ENCODE results near the gene MT1E. TPM values are rescaled to one million over a fixed set of nuclear protein-coding genes. Genes with fewer than 3 reads are reported as not detected.

The MT1E gene
- total RNA-seq, 2 experiments from 2014 or later, result 22.1 to 23.3 TPM

DNA sequence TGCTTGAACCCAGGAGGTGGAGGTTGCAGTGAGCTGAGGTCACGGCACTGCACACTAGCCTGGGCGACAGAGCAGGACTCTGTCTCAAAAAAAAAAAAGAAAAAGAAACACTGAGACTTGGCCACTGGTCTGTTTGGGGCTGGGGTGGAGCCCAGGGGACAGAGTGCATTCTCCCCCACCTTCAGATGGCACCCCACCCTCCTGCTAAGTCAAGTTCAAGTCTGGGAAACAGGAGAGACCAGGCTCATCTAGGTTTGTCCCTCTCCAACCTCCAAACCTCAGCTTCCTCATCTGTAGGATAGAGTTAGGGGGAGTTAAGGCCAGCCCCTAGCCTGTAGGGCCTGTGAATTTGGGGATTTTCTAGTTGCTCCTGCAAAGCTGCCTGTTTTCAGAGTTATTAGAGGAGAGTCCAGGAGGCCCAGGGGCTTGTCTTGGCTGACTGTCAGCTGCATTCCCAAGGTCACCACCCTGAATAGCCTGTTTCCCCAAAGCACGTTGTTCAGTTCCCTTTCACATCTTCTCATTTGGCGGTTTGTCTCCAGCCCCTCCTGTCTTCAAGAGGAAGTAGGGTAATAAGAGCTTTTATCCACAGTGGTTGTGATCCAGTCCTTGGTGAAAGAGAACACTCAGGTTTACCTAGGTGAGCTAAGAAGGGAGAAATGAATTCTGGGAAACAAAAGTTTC is 34.1 kb upstream of the MT1E start:
- Mint-ChIP-seq H3K27me3 (peaks cover 12% of the 10 kb centered on the region), H3K27ac (no peak overlapping the region), H3K4me3 (no peak overlapping the region), H3K9me3 (no peaks in the 10 kb centered on the region), H3K36me3 (ENCODE audit: low read depth) (no peaks in the 10 kb centered on the region), H3K4me1 (ENCODE audit: low read depth) (peaks cover 9% of the 10 kb centered on the region)
- intact Hi-C loops (cut with micrococcal nuclease), result loop anchor here (5.0 kb wide), 1 partner anchor 101 kb away; no protein-coding TSS in a partner anchor
- ATAC-seq, result no peak
- DNase-seq, result no peak
- ChIA-PET CTCF (interaction anchor here (1.0 to 2.0 kb wide), 8 partner anchors 8 to 373 kb away, joined by 3 to 17 read pairs (median 3); no protein-coding TSS in a partner anchor), POLR2A (interaction anchor here (0.7 to 1.1 kb wide), 2 partner anchors 45 to 381 kb away, joined by 3 read pairs; no protein-coding TSS in a partner anchor)
- TF ChIP-seq, protein P1, sequence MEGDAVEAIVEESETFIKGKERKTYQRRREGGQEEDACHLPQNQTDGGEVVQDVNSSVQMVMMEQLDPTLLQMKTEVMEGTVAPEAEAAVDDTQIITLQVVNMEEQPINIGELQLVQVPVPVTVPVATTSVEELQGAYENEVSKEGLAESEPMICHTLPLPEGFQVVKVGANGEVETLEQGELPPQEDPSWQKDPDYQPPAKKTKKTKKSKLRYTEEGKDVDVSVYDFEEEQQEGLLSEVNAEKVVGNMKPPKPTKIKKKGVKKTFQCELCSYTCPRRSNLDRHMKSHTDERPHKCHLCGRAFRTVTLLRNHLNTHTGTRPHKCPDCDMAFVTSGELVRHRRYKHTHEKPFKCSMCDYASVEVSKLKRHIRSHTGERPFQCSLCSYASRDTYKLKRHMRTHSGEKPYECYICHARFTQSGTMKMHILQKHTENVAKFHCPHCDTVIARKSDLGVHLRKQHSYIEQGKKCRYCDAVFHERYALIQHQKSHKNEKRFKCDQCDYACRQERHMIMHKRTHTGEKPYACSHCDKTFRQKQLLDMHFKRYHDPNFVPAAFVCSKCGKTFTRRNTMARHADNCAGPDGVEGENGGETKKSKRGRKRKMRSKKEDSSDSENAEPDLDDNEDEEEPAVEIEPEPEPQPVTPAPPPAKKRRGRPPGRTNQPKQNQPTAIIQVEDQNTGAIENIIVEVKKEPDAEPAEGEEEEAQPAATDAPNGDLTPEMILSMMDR (IDR thresholded peaks at IDR 0.05), result no peak

DNA sequence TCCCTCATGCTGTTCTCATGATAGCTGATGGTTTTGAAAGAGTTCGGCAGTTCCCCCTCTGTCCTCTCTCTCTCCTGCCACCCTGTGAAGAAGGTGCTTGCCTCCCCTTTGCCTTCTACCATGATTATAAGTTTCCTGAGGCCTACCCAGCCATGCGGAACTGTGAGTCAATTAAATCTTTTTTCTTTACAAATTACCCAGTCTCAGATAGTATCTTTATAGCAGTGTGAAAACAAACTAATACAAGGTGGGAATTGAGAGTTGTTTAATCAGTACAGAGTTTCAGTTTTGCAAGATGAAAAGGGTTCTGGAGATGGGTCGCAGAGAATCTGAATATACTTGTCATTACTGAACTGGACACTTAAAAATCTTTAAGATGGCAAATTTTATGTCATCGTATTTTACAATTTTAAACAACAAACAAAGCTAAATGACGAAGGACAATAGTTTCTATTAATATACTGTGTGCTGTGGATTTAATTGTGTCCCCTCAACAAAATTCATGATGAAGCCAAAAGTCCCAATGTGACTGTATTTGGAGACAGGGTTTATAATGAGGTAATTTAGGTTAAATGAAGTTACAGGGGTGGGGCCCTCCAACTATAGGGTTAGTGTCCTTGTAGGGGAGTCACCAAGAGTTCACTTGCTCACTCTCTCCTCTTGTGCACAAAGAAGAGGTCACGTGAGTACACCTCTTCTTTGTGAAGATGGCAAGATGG is 31.8 kb upstream of the MT1E start:
- TF ChIP-seq, protein P1 (IDR thresholded peaks at IDR 0.05), result no peak
- no peak overlapping the region for H3K4me3 Mint-ChIP-seq
- H3K4me1 Mint-ChIP-seq (ENCODE audit: low read depth), result peaks cover 10% of the 10 kb centered on the region
- H3K36me3 Mint-ChIP-seq (ENCODE audit: low read depth), result no peaks in the 10 kb centered on the region
- POLR2A ChIA-PET, result interaction anchor here (1.0 kb wide), 1 partner anchor 59 kb away, joined by 3 read pairs; no protein-coding TSS in a partner anchor
- H3K27me3 Mint-ChIP-seq, result peaks cover 8% of the 10 kb centered on the region
- intact Hi-C loops (cut with micrococcal nuclease), result loop anchor here (5.0 kb wide), 1 partner anchor 99 kb away; no protein-coding TSS in a partner anchor
- ATAC-seq (no peak), DNase-seq (no peak)
- no peak overlapping the region for H3K27ac Mint-ChIP-seq
- H3K9me3 Mint-ChIP-seq, result no peaks in the 10 kb centered on the region
- CTCF ChIA-PET, result interaction anchor here (1.0 kb wide), 2 partner anchors 17 to 108 kb away, joined by 3 to 4 read pairs; no protein-coding TSS in a partner anchor

DNA sequence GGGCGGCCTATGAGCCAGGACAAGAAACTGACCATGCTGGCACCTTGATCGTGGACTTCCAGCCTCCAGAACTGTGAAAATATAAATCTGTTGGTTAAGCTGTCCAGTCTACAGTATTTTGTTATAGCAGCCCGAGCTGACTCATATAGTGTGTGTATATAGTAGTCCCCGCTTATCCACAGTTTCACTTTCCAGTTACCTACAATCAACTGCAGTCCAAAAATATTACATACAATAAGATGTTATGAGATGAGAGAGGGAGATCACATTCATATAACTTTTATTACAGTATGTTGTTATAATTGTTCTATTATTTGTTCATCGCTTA is 31.3 kb upstream of the MT1E start:
- peaks cover 8% of the 10 kb centered on the region for H3K4me1 Mint-ChIP-seq (ENCODE audit: low read depth)
- no peak for ATAC-seq
- H3K4me3 Mint-ChIP-seq, result no peak overlapping the region
- H3K27ac Mint-ChIP-seq, result no peak overlapping the region
- DNase-seq, result no peak
- H3K9me3 Mint-ChIP-seq, result no peaks in the 10 kb centered on the region
- CTCF ChIA-PET, result interaction anchor here (1.0 to 1.5 kb wide), 3 partner anchors 17 to 108 kb away, joined by 3 to 4 read pairs (median 3); no protein-coding TSS in a partner anchor
- intact Hi-C loops (cut with micrococcal nuclease), result loop anchor here (5.0 kb wide), 1 partner anchor 98 kb away; no protein-coding TSS in a partner anchor
- TF ChIP-seq, protein P1 (IDR thresholded peaks at IDR 0.05), result no peak
- no peaks in the 10 kb centered on the region for H3K36me3 Mint-ChIP-seq (ENCODE audit: low read depth)
- H3K27me3 Mint-ChIP-seq, result peaks cover 6% of the 10 kb centered on the region
- POLR2A ChIA-PET, result interaction anchor here (1.0 kb wide), 1 partner anchor 58 kb away, joined by 3 read pairs; no protein-coding TSS in a partner anchor

DNA sequence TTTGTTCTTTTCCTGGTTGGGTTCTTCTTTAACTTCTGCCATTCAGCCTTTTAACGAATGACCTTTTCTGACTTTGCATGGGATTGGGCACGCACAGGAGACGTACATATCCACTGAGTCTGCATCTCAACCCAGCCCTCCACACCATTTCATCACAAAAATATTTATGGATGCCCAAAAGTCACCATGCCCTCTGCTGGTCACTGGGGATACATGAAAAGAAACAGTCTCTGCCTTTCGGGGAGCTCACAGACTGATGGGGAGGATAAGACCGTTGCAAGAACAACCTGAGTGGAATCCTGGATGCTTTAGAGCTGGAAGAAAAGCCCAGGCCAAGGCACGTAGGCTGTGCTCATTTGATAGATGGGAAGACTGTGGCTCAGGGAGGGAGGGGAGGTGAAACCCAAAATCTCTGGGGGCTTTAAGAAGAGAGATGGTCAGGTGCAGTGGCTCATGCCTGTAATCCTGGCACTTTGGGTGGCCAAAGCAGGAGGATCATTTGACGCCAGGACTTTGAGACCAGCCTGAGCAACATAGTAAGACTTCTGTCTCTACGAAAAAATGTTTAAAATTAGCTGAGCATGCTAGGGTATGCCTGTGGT is 25.1 kb upstream of the MT1E start:
- Mint-ChIP-seq H3K4me1 (ENCODE audit: low read depth) (peaks cover 3% of the 10 kb centered on the region), H3K36me3 (ENCODE audit: low read depth) (no peaks in the 10 kb centered on the region), H3K27ac (no peak overlapping the region), H3K9me3 (no peaks in the 10 kb centered on the region), H3K4me3 (no peak overlapping the region), H3K27me3 (peaks cover 6% of the 10 kb centered on the region)
- TF ChIP-seq, protein P1 (IDR thresholded peaks at IDR 0.05), result peak; percentile 69
- POLR2A ChIA-PET, result interaction anchor here (1.0 kb wide), 1 partner anchor 15 kb away, joined by 3 read pairs; no protein-coding TSS in a partner anchor
- peak; percentile 81 for ATAC-seq
- CTCF ChIA-PET, result interaction anchor here (0.6 to 6.3 kb wide), 25 partner anchors 8 to 179 kb away, joined by 3 to 47 read pairs (median 4); partner anchors contain the start of genes MT1H, MT2A, MT3 and MT4
- peak; percentile 67 for DNase-seq
- intact Hi-C loops (cut with micrococcal nuclease), result no loop called here
